Upper lobe of right lung (tissue), 1 donor: Measurements from ENCODE around the gene ZNF184. TPM values are rescaled to one million over a fixed set of nuclear protein-coding genes. Genes with fewer than 3 reads are reported as not detected.

Experiments
- ATAC-seq: fragments of 200-7000 bp; cut with Tn5 transposase; one replicate; pipeline ENCODE4 v1.9.1; 2020; ENCODE audit warnings: mild to moderate bottlenecking, moderate library complexity
- DNase-seq: peaks from one replicate; pipeline ENCODE4 v3.0.0-alpha.2; 2020
- H3K27ac ChIP-seq: fragments of 200-600 bp; one replicate; pipeline ENCODE4 v1.8.0; 2022
- H3K27me3 ChIP-seq: fragments of 200-600 bp; one replicate; pipeline ENCODE4 v1.8.0; 2022; ENCODE audit warnings: mild to moderate bottlenecking
- H3K36me3 ChIP-seq: fragments of 200-600 bp; one replicate; pipeline ENCODE4 v1.8.0; 2022
- H3K4me1 ChIP-seq: fragments of 200-600 bp; one replicate; pipeline ENCODE4 v1.8.0; 2022
- H3K4me3 ChIP-seq: fragments of 200-600 bp; one replicate; pipeline ENCODE4 v1.8.0; 2022; ENCODE audit warnings: mild to moderate bottlenecking
- H3K9me3 ChIP-seq: fragments of 200-600 bp; one replicate; pipeline ENCODE4 v1.8.0; 2022
- CTCF ChIP-seq: fragments of 200-600 bp; IDR thresholded peaks from one replicate; pipeline ENCODE4 v1.8.0; 2022; ENCODE audit warnings: antibody characterized with exemption
- intact Hi-C: fragments of 100-400 bp; cut with DNase I; formaldehyde crosslinking; loops from one replicate; pipeline ENCODE4 v1.11.0; 2022
- long read RNA-seq: library from polyadenylated mRNA; unstranded; transcript quantifications from one replicate; pipeline ENCODE4 v2.0.0, GENCODE V29; 2021
- total RNA-seq: library from RNA; stranded (reverse); fragmentation: NEBNext Ultra II Directional; extraction: Animal tissue kit (Norgen Biotek cat#: 25700); gene quantifications from one replicate; pipeline ENCODE4 v1.2.1, GENCODE V29; 2021
- donor health status: DM: no; HTN: yes; CAD: no; lungs with severe emphysema.

Gene ZNF184
- total RNA-seq: 6.8 TPM
- long read RNA-seq, transcript ZNF184-201 (6 exons, 3,101 nt): major isoform, 6 of 15 reads
- long read RNA-seq, partial matches to known transcripts: 0 of 15 reads
- long read RNA-seq, other reads (novel, unspliced or antisense): 9 of 15 reads

DNA sequence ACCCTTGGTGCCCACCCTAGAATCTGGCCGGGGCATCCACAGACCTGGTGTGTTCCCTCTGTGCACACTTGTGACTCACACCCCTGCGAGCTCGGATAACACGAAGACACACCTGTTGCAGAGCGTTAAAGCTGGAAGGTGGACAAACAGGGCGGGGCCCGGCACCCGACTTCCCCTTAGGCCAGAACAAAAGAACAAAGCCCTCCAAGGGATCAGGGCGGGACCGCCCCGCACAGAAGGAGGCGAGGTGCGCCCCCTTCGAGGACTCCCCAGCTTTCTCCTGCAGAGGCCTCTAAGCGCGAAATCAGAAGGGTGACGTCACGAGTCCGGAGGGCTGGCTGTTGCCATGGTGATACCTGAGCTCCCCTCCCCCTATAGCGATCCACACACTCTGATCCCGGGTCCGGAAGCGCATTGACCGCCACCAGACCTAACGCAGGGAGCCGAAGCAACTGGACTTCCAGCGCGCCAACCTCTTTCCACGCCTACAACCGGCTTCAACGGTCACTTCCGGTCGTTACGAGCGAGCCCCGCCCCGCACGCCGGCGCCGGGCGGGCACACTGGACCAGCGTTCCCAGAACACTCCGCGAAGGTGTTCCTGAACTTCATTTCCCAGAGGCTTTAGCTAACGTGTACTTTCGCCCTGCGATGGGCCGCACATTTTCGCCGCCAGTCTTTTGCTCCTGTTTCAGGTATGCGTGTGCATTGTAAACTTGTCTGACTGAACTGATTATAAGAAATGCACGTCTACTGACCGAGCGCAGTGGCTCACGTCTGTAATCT, at the start of gene ZNF184:
ZNF184 (minus strand) TSS at position 489 of the 784 bp plus-strand sequence. CDS start 811 bp downstream, outside the sequence.
- H3K9me3 ChIP-seq: no peaks in the 10 kb centered on the region
- intact Hi-C loops: no loop called here
- peak within 1 kb of the TSS; percentile 93 for H3K27ac ChIP-seq
- ATAC-seq (peak; percentile 99), DNase-seq (peak; percentile 97)
- no peaks in the 10 kb centered on the region for H3K27me3 ChIP-seq
- peak; percentile 10 for TF ChIP-seq CTCF
- H3K36me3 ChIP-seq: peaks cover 15% of the 10 kb centered on the region
- peak within 1 kb of the TSS; percentile 85 for H3K4me3 ChIP-seq
- H3K4me1 ChIP-seq: peaks cover 18% of the 10 kb centered on the region

DNA sequence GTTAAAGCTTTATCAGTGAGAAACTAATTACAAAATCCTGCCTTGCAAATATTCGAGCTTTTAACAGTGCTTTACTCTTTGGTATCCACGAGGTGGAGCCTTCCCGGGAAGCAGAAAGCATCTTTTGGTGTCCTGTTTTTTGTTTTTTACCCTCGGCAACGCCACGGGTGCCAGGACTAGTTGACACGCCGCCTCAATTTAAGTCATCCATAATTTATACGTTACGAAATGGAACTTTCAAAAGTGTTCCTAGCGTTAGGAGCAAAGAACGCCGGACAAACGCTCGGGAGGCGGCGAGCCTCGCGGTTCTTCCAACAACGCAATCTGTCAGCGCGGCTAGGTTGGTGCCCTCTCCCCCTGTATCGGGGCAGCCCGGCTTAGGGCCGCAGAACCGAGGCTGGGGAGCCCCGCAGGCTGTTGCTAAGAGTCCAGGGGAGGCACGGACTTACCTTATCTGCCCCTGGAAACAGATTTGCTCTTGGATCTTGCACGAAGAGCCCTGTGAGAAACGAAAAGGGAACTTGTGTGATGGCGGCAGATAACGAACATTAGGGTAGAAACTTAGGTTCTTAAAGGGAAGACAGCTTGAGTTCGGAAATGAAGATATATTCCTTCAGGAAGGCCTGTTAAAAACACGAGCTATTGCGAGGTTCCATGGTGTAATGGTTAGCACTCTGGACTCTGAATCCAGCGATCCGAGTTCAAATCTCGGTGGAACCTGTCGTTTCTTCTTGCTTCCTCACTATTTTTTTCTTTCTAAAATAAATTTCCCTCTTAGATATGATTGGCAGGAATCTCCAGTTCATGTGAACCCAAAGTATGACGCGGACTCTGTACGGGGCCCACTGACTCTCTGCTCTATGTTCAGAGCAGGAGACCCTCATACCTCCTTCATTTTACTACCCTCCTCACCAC, 46.2 kb upstream of the ZNF184 start:
- intact Hi-C loops: no loop called here

GRCh38 chr6:27517928-27518787, 45.3 kb upstream of the ZNF184 start:
- no peaks in the 10 kb centered on the region for H3K9me3 ChIP-seq
- DNase-seq: no peak
- no peak for ATAC-seq
- intact Hi-C loops: no loop called here
- H3K4me3 ChIP-seq: peak overlapping the region; percentile 77
- peak overlapping the region; percentile 87 for H3K27ac ChIP-seq
- TF ChIP-seq CTCF: no peak
- H3K36me3 ChIP-seq: no peaks in the 10 kb centered on the region
- H3K27me3 ChIP-seq: peaks cover 32% of the 10 kb centered on the region
- peaks cover 8% of the 10 kb centered on the region for H3K4me1 ChIP-seq

More for the DNA sequence above, 46.2 kb upstream of the ZNF184 start:
- H3K9me3 ChIP-seq: no peaks in the 10 kb centered on the region
- peak; percentile 72 for TF ChIP-seq CTCF
- peak overlapping the region; percentile 87 for H3K27ac ChIP-seq
- peaks cover 8% of the 10 kb centered on the region for H3K4me1 ChIP-seq
- ATAC-seq (peak; percentile 87), DNase-seq (peak; percentile 79)
- no peaks in the 10 kb centered on the region for H3K36me3 ChIP-seq
- H3K27me3 ChIP-seq: peaks cover 22% of the 10 kb centered on the region
- H3K4me3 ChIP-seq: peak overlapping the region; percentile 77

DNA sequence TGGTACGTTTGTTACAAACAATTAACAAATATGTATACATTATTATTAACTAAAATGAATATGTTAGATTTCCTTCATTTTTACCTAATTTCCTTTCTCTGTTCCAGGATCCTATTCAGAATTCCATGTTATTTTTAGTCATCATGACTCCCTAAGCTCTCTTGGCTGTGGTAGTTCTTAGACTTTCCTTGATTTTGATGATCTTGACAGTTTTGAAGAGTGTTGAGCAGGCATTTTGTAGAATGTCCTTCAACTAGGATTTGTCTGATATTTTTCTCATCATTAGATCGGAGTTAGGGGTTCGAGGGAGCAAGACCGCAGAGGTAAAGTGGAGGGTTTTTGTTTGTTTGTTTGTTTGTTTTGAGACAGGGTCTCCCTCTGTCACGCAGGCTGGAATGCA, 44.3 kb upstream of the ZNF184 start:
- Histone ChIP-seq H3K9me3 (no peaks in the 10 kb centered on the region), H3K4me1 (peaks cover 8% of the 10 kb centered on the region), H3K27ac (no peak overlapping the region), H3K4me3 (no peak overlapping the region), H3K36me3 (no peaks in the 10 kb centered on the region), H3K27me3 (peaks cover 39% of the 10 kb centered on the region)
- intact Hi-C loops: no loop called here
- ATAC-seq (no peak), DNase-seq (no peak)
- TF ChIP-seq CTCF: no peak
